Stimulated activated CD4-positive, alpha-beta T cell treated with anti-CD3 and anti-CD28 coated beads, Interleukin-1b, Interleukin-23, amount 100 ng/mL, for 48 hours (primary cell): Measurements from ENCODE around the gene CXCR5.

Experiments
- DNase-seq: peaks from one replicate; pipeline ENCODE4 v3.0.0-alpha.2; 2020

The CXCR5 gene

GRCh38 chr11:118929501-118930093, 45.9 kb downstream of the CXCR5 start:
- DNase-seq: peak; percentile 81

GRCh38 chr11:118930094-118930712, 46.5 kb downstream of the CXCR5 start:
- DNase-seq: peak; percentile 90

- no peak for DNase-seq
Measured at GRCh38 chr11:118931571-118931970, 47.9 kb downstream of the CXCR5 start.

GRCh38 chr11:118933486-118933885, 49.8 kb downstream of the CXCR5 start:
- DNase-seq: no peak

GRCh38 chr11:118935376-118935775, 51.7 kb downstream of the CXCR5 start:
- no peak for DNase-seq

GRCh38 chr11:118938491-118939403, 55.1 kb downstream of the CXCR5 start:
- no peak for DNase-seq

GRCh38 chr11:118939404-118939915, 55.8 kb downstream of the CXCR5 start:
- no peak for DNase-seq

GRCh38 chr11:118939953-118940598, 56.4 kb downstream of the CXCR5 start:
- peak; percentile 72 for DNase-seq

- DNase-seq: no peak
Measured at GRCh38 chr11:118947091-118947490, 63.4 kb downstream of the CXCR5 start.
